ENCODE data around the gene NBEAL1.
"Not testable (repeated sequence)": the region's sequence is repeated elsewhere in the genome, so short reads cannot be mapped to it uniquely, and the experiment has no call there.

Gene NBEAL1

GRCh38 chr2:203201426-203201825 is 186.8 kb downstream of the NBEAL1 start:
- no peak for DNase-seq (ENCODE audit: low spot score)
- in situ Hi-C loops (cut with MboI; ENCODE audit: low pct_unique_long_range_greater_than_20kb, low sequenced_read_pairs, unreplicated experiment): no loop called here
- TF ChIP-seq, protein P1, sequence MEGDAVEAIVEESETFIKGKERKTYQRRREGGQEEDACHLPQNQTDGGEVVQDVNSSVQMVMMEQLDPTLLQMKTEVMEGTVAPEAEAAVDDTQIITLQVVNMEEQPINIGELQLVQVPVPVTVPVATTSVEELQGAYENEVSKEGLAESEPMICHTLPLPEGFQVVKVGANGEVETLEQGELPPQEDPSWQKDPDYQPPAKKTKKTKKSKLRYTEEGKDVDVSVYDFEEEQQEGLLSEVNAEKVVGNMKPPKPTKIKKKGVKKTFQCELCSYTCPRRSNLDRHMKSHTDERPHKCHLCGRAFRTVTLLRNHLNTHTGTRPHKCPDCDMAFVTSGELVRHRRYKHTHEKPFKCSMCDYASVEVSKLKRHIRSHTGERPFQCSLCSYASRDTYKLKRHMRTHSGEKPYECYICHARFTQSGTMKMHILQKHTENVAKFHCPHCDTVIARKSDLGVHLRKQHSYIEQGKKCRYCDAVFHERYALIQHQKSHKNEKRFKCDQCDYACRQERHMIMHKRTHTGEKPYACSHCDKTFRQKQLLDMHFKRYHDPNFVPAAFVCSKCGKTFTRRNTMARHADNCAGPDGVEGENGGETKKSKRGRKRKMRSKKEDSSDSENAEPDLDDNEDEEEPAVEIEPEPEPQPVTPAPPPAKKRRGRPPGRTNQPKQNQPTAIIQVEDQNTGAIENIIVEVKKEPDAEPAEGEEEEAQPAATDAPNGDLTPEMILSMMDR (IDR thresholded peaks at IDR 0.05; ENCODE audit: extremely low read depth, insufficient read depth, missing control alignments): no peak

GRCh38 chr2:203209538-203209937 is 194.9 kb downstream of the NBEAL1 start:
- TF ChIP-seq, protein P1 (IDR thresholded peaks at IDR 0.05; ENCODE audit: extremely low read depth, insufficient read depth, missing control alignments): no peak
- DNase-seq (ENCODE audit: low spot score): no peak

DNA sequence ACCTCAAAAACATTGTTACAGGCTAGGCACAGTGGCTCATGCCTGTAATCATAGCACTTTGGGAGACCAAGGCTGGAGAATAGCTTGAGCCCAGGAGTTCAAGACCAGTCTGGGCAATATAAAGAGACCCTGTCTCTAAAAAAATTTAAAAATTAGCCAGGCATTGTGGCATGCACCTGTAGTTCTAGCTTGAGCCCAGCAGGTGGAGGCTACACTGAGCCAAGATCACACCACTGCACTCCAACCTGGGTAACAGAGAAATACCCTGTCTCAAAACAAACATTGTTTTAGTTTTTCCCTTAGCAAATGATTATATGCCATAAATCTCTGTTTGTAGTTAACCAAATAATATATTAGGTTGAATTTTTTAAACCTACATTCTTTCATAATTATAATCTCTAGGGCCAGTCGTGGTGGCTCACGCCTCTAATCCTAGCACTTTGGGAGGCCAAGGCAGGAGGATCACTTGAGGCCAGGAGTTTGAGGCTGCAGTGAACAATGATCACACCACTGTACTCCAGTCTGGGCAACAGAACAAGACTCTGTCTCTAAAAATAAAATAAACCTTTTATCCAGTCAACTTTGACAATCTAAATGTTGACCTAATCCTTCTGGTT is 210.9 kb downstream of the NBEAL1 start:
- in situ Hi-C loops (cut with MboI; ENCODE audit: low pct_unique_long_range_greater_than_20kb, low sequenced_read_pairs, unreplicated experiment): no loop called here
- no peak for DNase-seq (ENCODE audit: low spot score)
- TF ChIP-seq, protein P1 (IDR thresholded peaks at IDR 0.05; ENCODE audit: extremely low read depth, insufficient read depth, missing control alignments): peak; percentile 63

More at GRCh38 chr2:203209538-203209937, 194.9 kb downstream of the NBEAL1 start:
- in situ Hi-C loops (cut with MboI; ENCODE audit: low pct_unique_long_range_greater_than_20kb, low sequenced_read_pairs, unreplicated experiment): no loop called here

GRCh38 chr2:203229674-203230073 is 215.0 kb downstream of the NBEAL1 start:
- in situ Hi-C loops (cut with MboI; ENCODE audit: low pct_unique_long_range_greater_than_20kb, low sequenced_read_pairs, unreplicated experiment); DNase-seq (ENCODE audit: low spot score): not testable (repeated sequence)

DNA sequence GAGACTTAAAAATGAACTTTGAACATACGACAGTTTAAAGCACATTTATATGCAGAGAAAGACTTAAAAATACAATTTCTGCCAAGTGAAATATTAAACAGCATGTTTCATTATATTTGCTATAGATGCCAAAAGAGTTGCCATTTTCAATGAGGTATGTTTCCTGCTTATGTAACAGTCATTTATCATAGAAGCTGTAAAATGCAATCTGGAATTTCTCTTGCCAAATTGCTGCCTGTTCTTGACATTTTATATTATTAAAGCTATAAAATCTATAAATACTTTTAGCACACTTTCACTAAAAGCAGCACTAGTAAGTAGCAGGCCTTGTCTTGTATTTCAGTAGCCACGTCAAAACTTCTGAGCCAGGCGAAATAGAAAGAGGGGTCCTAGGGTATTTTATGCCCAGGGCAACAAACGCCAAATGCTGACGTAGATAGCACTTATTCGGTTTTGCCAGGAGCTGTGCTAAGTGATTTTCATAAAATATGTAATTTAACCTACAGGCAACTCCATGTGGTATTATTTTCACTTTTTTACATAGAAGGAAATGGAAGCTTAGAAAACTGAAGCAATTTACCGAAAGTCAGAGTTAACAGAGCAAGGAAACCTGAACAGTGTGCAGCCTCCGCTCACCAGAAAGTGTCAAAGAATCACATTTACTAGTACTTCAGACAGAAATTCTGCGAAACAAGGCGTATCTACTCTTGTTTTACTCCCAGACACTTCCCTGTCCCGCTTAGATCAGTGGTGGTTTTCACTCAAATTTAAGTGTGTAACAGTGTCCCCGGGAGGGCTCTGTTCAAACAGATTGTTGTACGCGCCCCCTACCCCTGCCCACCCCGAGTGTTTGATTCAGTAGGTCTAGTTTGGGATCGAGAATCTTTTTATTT is 222.9 kb downstream of the NBEAL1 start:
- in situ Hi-C loops (cut with MboI; ENCODE audit: low pct_unique_long_range_greater_than_20kb, low sequenced_read_pairs, unreplicated experiment): no loop called here
- no peak for DNase-seq (ENCODE audit: low spot score)

GRCh38 chr2:203238292-203238703 is 223.6 kb downstream of the NBEAL1 start:
- in situ Hi-C loops (cut with MboI; ENCODE audit: low pct_unique_long_range_greater_than_20kb, low sequenced_read_pairs, unreplicated experiment): no loop called here
- no peak for DNase-seq (ENCODE audit: low spot score)
- TF ChIP-seq, protein P1 (IDR thresholded peaks at IDR 0.05; ENCODE audit: extremely low read depth, insufficient read depth, missing control alignments): no peak

More for the DNA sequence above, 222.9 kb downstream of the NBEAL1 start:
- TF ChIP-seq, protein P1 (IDR thresholded peaks at IDR 0.05; ENCODE audit: extremely low read depth, insufficient read depth, missing control alignments): no peak

All from GM13977 (cell line).